K562 (cell line): ENCODE measurements around the gene MAP3K15. TPM values are rescaled to one million over a fixed set of nuclear protein-coding genes. Genes with fewer than 3 reads are reported as not detected.

Experiments used
- ATAC-seq: fragments of 200-7000 bp; cut with Tn5 transposase; 3 replicates; pipeline ENCODE4 v1.9.1; 2020; ENCODE audit warnings: moderate library complexity
- BruUV-seq: library from RNA; stranded (reverse); fragments of 400-500 nt; replicated peaks from 2 replicates; lab custom pipeline; 2021; lab: Mats Ljungman, UMichigan
- CTCF ChIA-PET: fragments of 300-600 bp; formaldehyde crosslinking; extraction: SDS; loops from one replicate; lab custom pipeline; 2021; ENCODE audit warnings: low intra/inter-chr PET ratio; lab: Yijun Ruan, JAX
- POLR2A ChIA-PET: fragments of 300-600, 350-650 bp; sonication (Branson Sonifier 250); formaldehyde crosslinking; extraction: SDS; loops from one replicate; lab custom pipeline; 2021; ENCODE audit warnings: antibody characterized with exemption, inconsistent platforms; lab: Yijun Ruan, JAX
- DNase-seq, 4 experiments: peaks; one replicate each; pipeline versions ENCODE4 v3.0.0 to v3.0.0-alpha.2; 2011 to 2018; ENCODE audit warnings: low spot score in 3 of 4, mixed read lengths in 3 of 4; ENCODE audit errors: extremely low read depth in 1 of 4
- FAIRE-seq: peaks from 2 replicates; lab custom pipeline; 2011; peaks lifted over from hg19 to GRCh38; lab: Jason Lieb, UNC
- H2AFZ ChIP-seq: 2 replicates; pipeline ENCODE4 v1.6.0; 2011; ENCODE audit warnings: low read depth, low read length, control low read depth, inconsistent platforms
- H3K27ac ChIP-seq: fragments of 200-600 bp; 3 replicates; pipeline ENCODE4 v1.8.0; 2011; ENCODE audit warnings: low read depth, mild to moderate bottlenecking, control low read depth, inconsistent platforms, low read length, moderate library complexity, mixed read lengths; ENCODE audit errors: extremely low read depth
- H3K27me3 ChIP-seq, 2 experiments: fragments of 300-600 bp in 1 of 2; 2 replicates in 1 of 2; 3 replicates in 1 of 2; pipeline versions ENCODE4 v1.6.0 to v1.8.0; 2011; ENCODE audit warnings: inconsistent platforms in 2 of 2, low read length in 2 of 2, mild to moderate bottlenecking in 1 of 2, mixed read lengths in 1 of 2, moderate library complexity in 1 of 2; ENCODE audit not compliant: control insufficient read depth in 2 of 2, insufficient read depth in 2 of 2
- H3K36me3 ChIP-seq: fragments of 300-600 bp; 3 replicates; pipeline ENCODE4 v1.8.0; 2011; ENCODE audit warnings: mild to moderate bottlenecking, low read length, inconsistent platforms; ENCODE audit not compliant: control insufficient read depth, insufficient read depth
- H3K4me1 ChIP-seq, 2 experiments: fragments of 200-600 bp in 1 of 2; replicated peaks in 1 of 2; 2 replicates in 1 of 2; 3 replicates in 1 of 2; pipeline versions ENCODE4 v1.5.1 to v1.8.0; 2011; ENCODE audit warnings: inconsistent platforms in 2 of 2, low read length in 2 of 2, mild to moderate bottlenecking in 1 of 2, mixed read lengths in 1 of 2, moderate library complexity in 1 of 2; ENCODE audit not compliant: control insufficient read depth in 2 of 2, insufficient read depth in 2 of 2
- H3K4me2 ChIP-seq: 2 replicates; pipeline ENCODE4 v1.6.1; 2011; ENCODE audit warnings: low read length, control low read depth, inconsistent platforms, mixed read lengths; ENCODE audit not compliant: insufficient read depth
- H3K4me3 ChIP-seq: fragments of 200-600 bp; sonication (generic), shearing (Covaris generic); 2 replicates; pipeline ENCODE4 v1.5.1; 2016; ENCODE audit warnings: control low read depth, inconsistent platforms
- H3K79me2 ChIP-seq: fragments of 200-600 bp; 3 replicates; pipeline ENCODE4 v1.8.0; 2011; ENCODE audit warnings: low read length, inconsistent platforms; ENCODE audit not compliant: control insufficient read depth, insufficient read depth
- H3K9ac ChIP-seq, 2 experiments: 2 replicates each; pipeline versions ENCODE4 v1.6.0 to v1.6.1; 2011; ENCODE audit warnings: low read depth in 2 of 2, low read length in 2 of 2, control low read depth in 1 of 2, inconsistent platforms in 1 of 2, mild to moderate bottlenecking in 1 of 2, mixed read lengths in 1 of 2; ENCODE audit not compliant: insufficient read depth in 1 of 2
- H3K9me1 ChIP-seq: one replicate; pipeline ENCODE4 v1.6.0; 2011; ENCODE audit warnings: inconsistent platforms, mild to moderate bottlenecking, low read length, moderate library complexity; ENCODE audit not compliant: control insufficient read depth, insufficient read depth
- H3K9me3 ChIP-seq: replicated peaks from 2 replicates; pipeline ENCODE4 v1.5.1; 2011; ENCODE audit warnings: low read depth, low read length, inconsistent platforms; ENCODE audit not compliant: control insufficient read depth, insufficient read depth
- H4K20me1 ChIP-seq: replicated peaks from 2 replicates; pipeline ENCODE4 v1.6.1; 2011; ENCODE audit warnings: low read length, inconsistent platforms, mixed read lengths; ENCODE audit not compliant: control insufficient read depth, insufficient read depth
- CHD1 ChIP-seq: fragments of 200-600 bp; sonication (generic); IDR thresholded peaks from one replicate; pipeline ENCODE4 v1.6.1; 2012; ENCODE audit warnings: mild to moderate bottlenecking, moderate library complexity, low read length, inconsistent platforms
- FIP1L1 ChIP-seq: fragments of 200-400 bp; formaldehyde crosslinking; IDR thresholded peaks from 2 replicates; pipeline ENCODE4 v1.6.1; 2018; ENCODE audit warnings: mild to moderate bottlenecking, low read depth, low read length; ENCODE audit not compliant: poor library complexity, severe bottlenecking
- HDAC6 ChIP-seq: IDR thresholded peaks from 2 replicates; pipeline ENCODE4 v1.6.1; 2012; ENCODE audit warnings: low read depth, mild to moderate bottlenecking, control low read depth, inconsistent platforms, low read length, moderate library complexity
- KAT7 ChIP-seq: sonication (generic); formaldehyde crosslinking; IDR thresholded peaks from 2 replicates; pipeline ENCODE4 v1.8.0; 2022; ENCODE audit warnings: missing genetic modification reagents, mild to moderate bottlenecking, borderline replicate concordance
- SMAD2 ChIP-seq: fragments of 150-350 bp; IDR thresholded peaks from 2 replicates; pipeline ENCODE4 v1.6.1; 2014; ENCODE audit warnings: low read depth, mild to moderate bottlenecking, low read length
- SMARCC2 ChIP-seq: fragments of 450-650 bp; IDR thresholded peaks from 2 replicates; pipeline ENCODE4 v1.6.1; 2017; ENCODE audit warnings: antibody characterized with exemption, moderate library complexity, mild to moderate bottlenecking, low read depth
- ZBED1 ChIP-seq: IDR thresholded peaks from 2 replicates; pipeline ENCODE4 v1.6.1; 2014
- ZBTB34 ChIP-seq: fragments of 250-450 bp; sonication (Bioruptor Pico); IDR thresholded peaks from 2 replicates; pipeline ENCODE4 v1.8.0; 2021; ENCODE audit warnings: mild to moderate bottlenecking, moderate library complexity
- WGBS: fragments of 100-300 bp; shearing (Covaris generic); methylation state at CpG from one replicate; pipeline ENCODE4 v1.1.6; 2016; ENCODE audit warnings: low coverage, mixed read lengths; ENCODE audit not compliant: insufficient coverage; ENCODE audit errors: missing lambda C conversion rate; 5-methylcytosine and 5-hydroxymethylcytosine counted together
- in situ Hi-C: fragments of 300-500 bp; cut with MboI; formaldehyde crosslinking; loops from 4 replicates; pipeline ENCODE4 v1.15.0; 2018; ENCODE audit warnings: inconsistent platforms, mixed read lengths
- intact Hi-C: fragments of 100-400 bp; cut with micrococcal nuclease; formaldehyde crosslinking; loops from 2 replicates; pipeline ENCODE4 v1.14.2; 2022
- polyA plus RNA-seq, 8 experiments: library from polyadenylated mRNA; depleted of rRNA in 4 of 8; stranded (reverse) in 5 of 8; unstranded in 3 of 8; fragments of >200 nt; fragmentation: Nextera tagmentation in 2 of 8; fragmentation: Illumina TruSeq in 1 of 8; extraction: Ambion mirVana in 2 of 8; extraction: Trizol in 1 of 8; gene quantifications; 2 replicates each; pipeline versions ENCODE4 v1.2.1 to v1.2.3, GENCODE V29; 2011 to 2014; ENCODE audit warnings: inconsistent platforms in 1 of 8, missing spikeins in 1 of 8
- total RNA-seq, 7 experiments: library from RNA; depleted of rRNA in 6 of 7; stranded (reverse); fragments of >200 nt in 6 of 7; fragmentation: Illumina TruSeq in 2 of 7; extraction: Trizol in 2 of 7; gene quantifications; 2 replicates each; pipeline versions ENCODE4 v1.2.1 to v1.2.3, GENCODE V29; 2011 to 2021; ENCODE audit warnings: low replicate concordance in 1 of 7

The MAP3K15 gene
- total and polyA plus RNA-seq, 9 of the 15 experiments (the other 6 are each of a cell fraction or from before 2014, with no cell fraction given), result 0.03 to 0.29 (median 0.14) TPM; not detected in 5

- BruUV-seq, result no TSS peak
- no peak overlapping the region for H2AFZ ChIP-seq
- no peaks in the 10 kb centered on the region for H3K36me3 ChIP-seq
- intact Hi-C loops (loop anchor here (10.0 kb wide), 1 partner anchor 515 kb away; the partner anchor contains the start of gene SH3KBP1), in situ Hi-C loops (loop anchor here (10.0 kb wide), 1 partner anchor 155 kb away; no protein-coding TSS in a partner anchor)
- no peaks in the 10 kb centered on the region for H3K4me1 ChIP-seq
- no peak for DNase-seq
- ChIA-PET CTCF (no interaction called here), POLR2A (no interaction called here)
- 18% methylated on average over 5 of the region's 5 CpGs for WGBS
- H3K4me2 ChIP-seq, result no peak overlapping the region
- no peaks in the 10 kb centered on the region for H3K9me1 ChIP-seq
- no peak for FAIRE-seq
- no peak for ATAC-seq
- no peaks in the 10 kb centered on the region for H3K9me3 ChIP-seq
- TF ChIP-seq ZBTB34 (CRISPR knock-in tag), result no peak
- TF ChIP-seq CHD1, result no peak
- no peak for TF ChIP-seq ZBED1
- TF ChIP-seq SMARCC2, result no peak
- no peak for TF ChIP-seq HDAC6
- no peak for TF ChIP-seq KAT7 (CRISPR knock-in tag)
- TF ChIP-seq FIP1L1, result no peak
- no peak for TF ChIP-seq SMAD2
- TF ChIP-seq, all 486 proteins: peak for 0
- no peak overlapping the region for H3K27ac ChIP-seq
- no peak overlapping the region for H3K9ac ChIP-seq
- H3K79me2 ChIP-seq, result no peaks in the 10 kb centered on the region
- H4K20me1 ChIP-seq, result no peaks in the 10 kb centered on the region
- no peak overlapping the region for H3K4me3 ChIP-seq
- peaks cover 0 to 24% of the 10 kb centered on the region in 2 experiments; a peak in 2 of 5 replicates for H3K27me3 ChIP-seq
Measured at GRCh38 chrX:19370061-19370460, 145.2 kb downstream of the MAP3K15 start.
